ENCODE data around the gene HYCC2.
"Not testable (repeated sequence)": the region's sequence is repeated elsewhere in the genome, so short reads cannot be mapped to it uniquely, and the experiment has no call there.

HYCC2 gene

GRCh38 chr2:201072201-201072530, 695 bp upstream of the HYCC2 start:
- no peak for DNase-seq (ENCODE audit: low spot score)

- DNase-seq (ENCODE audit: low spot score): peak; percentile 5
Measured at GRCh38 chr2:201070948-201071478, 458 bp downstream of the HYCC2 start.

- DNase-seq (ENCODE audit: low spot score): no peak
Measured at GRCh38 chr2:201064797-201065329, 6.6 kb downstream of the HYCC2 start.

GRCh38 chr2:201063516-201063915, 8.0 kb downstream of the HYCC2 start:
- DNase-seq (ENCODE audit: low spot score): not testable (repeated sequence)

GRCh38 chr2:201059961-201060755, 11.3 kb downstream of the HYCC2 start:
- no peak for DNase-seq (ENCODE audit: low spot score)

GRCh38 chr2:201058914-201059313, 12.6 kb downstream of the HYCC2 start:
- no peak for DNase-seq (ENCODE audit: low spot score)

GRCh38 chr2:201057715-201058248, 13.7 kb downstream of the HYCC2 start:
- no peak for DNase-seq (ENCODE audit: low spot score)

GRCh38 chr2:201057087-201057521, 14.4 kb downstream of the HYCC2 start:
- no peak for DNase-seq (ENCODE audit: low spot score)

- no peak for DNase-seq (ENCODE audit: low spot score)
Measured at GRCh38 chr2:201049455-201049854, 22.0 kb downstream of the HYCC2 start.

- no peak for DNase-seq (ENCODE audit: low spot score)
Measured at GRCh38 chr2:201046881-201047280, 24.6 kb downstream of the HYCC2 start.

GRCh38 chr2:201043050-201043449, 28.4 kb downstream of the HYCC2 start:
- not testable (repeated sequence) for DNase-seq (ENCODE audit: low spot score)

GRCh38 chr2:201042451-201042850, 29.0 kb downstream of the HYCC2 start:
- not testable (repeated sequence) for DNase-seq (ENCODE audit: low spot score)

GRCh38 chr2:201040867-201041628, 30.4 kb downstream of the HYCC2 start:
- no peak for DNase-seq (ENCODE audit: low spot score)

- no peak for DNase-seq (ENCODE audit: low spot score)
Measured at GRCh38 chr2:201038855-201039254, 32.6 kb downstream of the HYCC2 start.

GRCh38 chr2:201038361-201038760, 33.1 kb downstream of the HYCC2 start:
- not testable (repeated sequence) for DNase-seq (ENCODE audit: low spot score)

GRCh38 chr2:201034355-201034754, 37.1 kb downstream of the HYCC2 start:
- DNase-seq (ENCODE audit: low spot score): not testable (repeated sequence)

- DNase-seq (ENCODE audit: low spot score): no peak
Measured at GRCh38 chr2:201024518-201024917, 47.0 kb downstream of the HYCC2 start.

GRCh38 chr2:201021914-201022313, 49.6 kb downstream of the HYCC2 start:
- no peak for DNase-seq (ENCODE audit: low spot score)
